GM12878 (cell line): ENCODE data around the gene RNF11. TPM values are rescaled to one million over a fixed set of nuclear protein-coding genes. Genes with fewer than 3 reads are reported as not detected.
A peak's percentile ranks its signal among the peaks of the same experiment; 100 is the strongest.

Experiments
- ATAC-seq: fragments of 200-7000 bp; cut with Tn5 transposase; 3 replicates; pipeline ENCODE4 v1.9.1; 2020; ENCODE audit warnings: mild to moderate bottlenecking, moderate library complexity
- BruUV-seq: library from RNA; stranded (reverse); fragments of 400-500 nt; replicated peaks from 2 replicates; lab custom pipeline; 2021; lab: Mats Ljungman, UMichigan
- CTCF ChIA-PET: fragments of 300-600 bp; sonication (Branson Sonifier 250); formaldehyde crosslinking; extraction: SDS; loops from one replicate; lab custom pipeline; 2021; ENCODE audit warnings: inconsistent platforms; lab: Yijun Ruan, JAX
- POLR2A ChIA-PET: fragments of 350-600 bp; formaldehyde crosslinking; extraction: SDS; loops from one replicate; lab custom pipeline; 2021; ENCODE audit warnings: inconsistent platforms; lab: Charles Lee
- RAD21 ChIA-PET: fragments of 300-600 bp; sonication (Branson Sonifier 250); formaldehyde crosslinking; loops from one replicate; lab custom pipeline; 2023; ENCODE audit warnings: antibody characterized with exemption; ENCODE audit not compliant: unreplicated experiment; lab: Charles Lee
- SMC1A ChIA-PET: fragments of 300-600 bp; sonication (Branson Sonifier 250); formaldehyde crosslinking; loops from one replicate; lab custom pipeline; 2023; ENCODE audit not compliant: unreplicated experiment, uncharacterized antibody; lab: Charles Lee
- DNase-seq: peaks from one replicate; pipeline ENCODE4 v3.0.0-alpha.2; 2011; ENCODE audit warnings: low read depth, low spot score
- FAIRE-seq: peaks from 3 replicates; lab custom pipeline; 2011; peaks lifted over from hg19 to GRCh38; lab: Jason Lieb, UNC
- H2AFZ ChIP-seq: 2 replicates; pipeline ENCODE4 v1.6.0; 2011; ENCODE audit warnings: low read depth, low read length, control low read depth; ENCODE audit not compliant: control insufficient read depth
- H3K27ac ChIP-seq: 2 replicates; pipeline ENCODE4 v1.5.1; 2011; ENCODE audit warnings: control low read depth; ENCODE audit not compliant: control insufficient read depth, insufficient read depth
- H3K27me3 ChIP-seq, 2 experiments: replicated peaks in 1 of 2; 2 replicates each; pipeline versions ENCODE4 v1.6.0 to v1.6.1; 2011; ENCODE audit warnings: low read length in 1 of 2; ENCODE audit not compliant: control insufficient read depth in 2 of 2, insufficient read depth in 2 of 2
- H3K36me3 ChIP-seq, 2 experiments: 2 replicates each; pipeline ENCODE4 v1.5.1; 2011; ENCODE audit warnings: low read length in 1 of 2; ENCODE audit not compliant: control insufficient read depth in 2 of 2, insufficient read depth in 2 of 2
- H3K4me1 ChIP-seq: 2 replicates; pipeline ENCODE4 v1.6.1; 2011; ENCODE audit warnings: mild to moderate bottlenecking, low read length, moderate library complexity, mixed read lengths; ENCODE audit not compliant: control insufficient read depth, insufficient read depth
- H3K4me2 ChIP-seq: 2 replicates; pipeline ENCODE4 v1.6.0; 2011; ENCODE audit warnings: control low read depth; ENCODE audit not compliant: control insufficient read depth, insufficient read depth
- H3K4me3 ChIP-seq: fragments of 200-600 bp; sonication (generic); 2 replicates; pipeline ENCODE4 v1.5.1; 2016
- H3K79me2 ChIP-seq: 2 replicates; pipeline ENCODE4 v1.6.0; 2011; ENCODE audit warnings: low read length; ENCODE audit not compliant: control insufficient read depth, insufficient read depth
- H3K9ac ChIP-seq: 2 replicates; pipeline ENCODE4 v1.8.0; 2011; ENCODE audit warnings: low read length, control low read depth, mixed read lengths; ENCODE audit not compliant: control insufficient read depth, insufficient read depth
- H3K9me3 ChIP-seq: replicated peaks from 3 replicates; pipeline ENCODE4 v1.5.1; 2011; ENCODE audit warnings: mild to moderate bottlenecking, low read length; ENCODE audit not compliant: control insufficient read depth, insufficient read depth
- H4K20me1 ChIP-seq: 2 replicates; pipeline ENCODE4 v1.6.0; 2011; ENCODE audit not compliant: control insufficient read depth, insufficient read depth
- RAD21 ChIP-seq: IDR thresholded peaks from 2 replicates; pipeline ENCODE4 v1.6.1; 2011; ENCODE audit warnings: mild to moderate bottlenecking, low read depth, low read length, moderate library complexity; ENCODE audit not compliant: insufficient read depth
- RUNX3 ChIP-seq: IDR thresholded peaks from 2 replicates; pipeline ENCODE4 v1.6.1; 2012; ENCODE audit warnings: low read length, inconsistent platforms
- SMC3 ChIP-seq: IDR thresholded peaks from 2 replicates; pipeline ENCODE4 v1.6.1; 2011; ENCODE audit warnings: low read length, improper control_type of control experiment, borderline replicate concordance
- YY1 ChIP-seq: IDR thresholded peaks from 2 replicates; pipeline ENCODE4 v1.6.1; 2011; ENCODE audit warnings: low read depth, mild to moderate bottlenecking, low read length
- WGBS: methylation state at CpG from one replicate; pipeline ENCODE4 v1.1.6; 2016; ENCODE audit warnings: low lambda C conversion rate; ENCODE audit not compliant: insufficient replicate concordance, insufficient coverage; ENCODE audit errors: missing lambda C conversion rate; 5-methylcytosine and 5-hydroxymethylcytosine counted together
- in situ Hi-C: fragments of 300-500 bp; cut with MboI; formaldehyde crosslinking; loops from 9 replicates; pipeline ENCODE4 v1.14.3; 2018; ENCODE audit warnings: mixed read lengths
- intact Hi-C: fragments of 100-400 bp; cut with micrococcal nuclease; formaldehyde crosslinking; loops from one replicate; pipeline ENCODE4 v1.14.2; 2022; ENCODE audit not compliant: unreplicated experiment
- polyA plus RNA-seq, 11 experiments: library from polyadenylated mRNA; depleted of rRNA in 4 of 11; unstranded in 6 of 11; stranded (reverse) in 5 of 11; fragments of >200 nt; fragmentation: Nextera tagmentation in 4 of 11; fragmentation: Illumina TruSeq in 1 of 11; extraction: Ambion mirVana in 4 of 11; extraction: Trizol in 1 of 11; gene quantifications; 1 replicate in 1 of 11; 2 replicates in 10 of 11; pipeline versions ENCODE4 v1.2.1 to v1.2.3, GENCODE V29; 2011 to 2016; ENCODE audit warnings: inconsistent platforms in 2 of 11, missing spikeins in 2 of 11, low read depth in 1 of 11
- total RNA-seq, 4 experiments: library from RNA; depleted of rRNA in 3 of 4; stranded (reverse); fragments of >200 nt in 3 of 4; fragmentation: Illumina TruSeq in 1 of 4; extraction: Trizol in 1 of 4; gene quantifications; 2 replicates each; pipeline versions ENCODE4 v1.2.1 to v1.2.3, GENCODE V29; 2013 to 2021
- TF ChIP-seq, protein P1 (sequence below): fragments of 450-650 bp; formaldehyde crosslinking; IDR thresholded peaks from 2 replicates; pipeline ENCODE4 v1.5.0; 2022; ENCODE audit warnings: mild to moderate bottlenecking, missing genetic modification characterization
- TF ChIP-seq, protein P2 (sequence below), 3 experiments: IDR thresholded peaks in 2 of 3; conservative IDR thresholded peaks in 1 of 3; 2 replicates each; pipeline ENCODE4 v1.5.1; 2011; ENCODE audit warnings: low read depth in 3 of 3, low read length in 3 of 3, mild to moderate bottlenecking in 3 of 3, control low read depth in 2 of 3, moderate library complexity in 2 of 3, inconsistent platforms in 1 of 3, mixed read lengths in 1 of 3; ENCODE audit not compliant: control insufficient read depth in 2 of 3, insufficient read depth in 1 of 3; ENCODE audit errors: extremely low read depth in 1 of 3
- TF ChIP-seq, protein P3 (sequence below): IDR thresholded peaks from 2 replicates; pipeline ENCODE4 v1.6.1; 2011; ENCODE audit warnings: low read depth, mild to moderate bottlenecking, low read length, moderate library complexity, borderline replicate concordance; ENCODE audit errors: extremely low read depth

RNF11 gene
- total and polyA plus RNA-seq, 10 of the 15 experiments (the other 5 are each of a cell fraction or from before 2014, with no cell fraction given), result 9.5 to 43.6 (median 32.3) TPM

DNA sequence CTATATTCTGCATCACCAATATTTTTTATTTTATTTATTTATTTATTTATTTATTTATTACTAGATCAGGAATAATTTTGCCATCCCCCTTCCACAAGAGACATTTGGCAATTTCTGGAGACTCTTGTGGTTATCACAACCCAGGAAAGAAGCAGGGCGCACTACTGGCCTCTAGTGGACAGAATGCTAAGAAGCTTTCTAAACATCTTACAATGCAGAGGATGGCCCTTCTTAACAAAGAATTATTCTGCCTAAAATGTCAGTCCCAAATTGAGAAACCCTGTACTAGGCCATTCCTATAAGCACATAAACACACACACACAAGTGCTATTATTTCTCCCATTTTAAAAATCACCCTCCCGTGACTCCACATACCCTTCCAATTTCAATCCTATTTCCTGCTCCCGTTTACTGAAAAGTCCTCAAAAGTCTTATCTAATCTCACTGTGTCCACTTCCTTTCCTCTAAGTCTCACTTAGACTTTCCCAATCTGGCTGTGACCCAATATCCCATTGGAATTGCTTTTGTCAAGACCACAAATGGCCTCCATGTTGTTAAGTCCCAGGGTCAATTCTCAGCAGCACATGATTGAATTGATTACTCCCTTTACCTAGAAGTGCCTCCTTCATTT is 43.7 kb upstream of the RNF11 start:
- in situ Hi-C loops (loop anchor here (5.0 kb wide), 2 partner anchors 320 to 420 kb away; no protein-coding TSS in a partner anchor), intact Hi-C loops (loop anchor here (2.0 kb wide), 1 partner anchor 104 kb away; no protein-coding TSS in a partner anchor)
- no peaks in the 10 kb centered on the region for H3K9me3 ChIP-seq
- CTCF ChIA-PET, result interaction anchor here (0.5 to 7.7 kb wide), 30 partner anchors 15 to 440 kb away, joined by 3 to 220 read pairs (median 4); no protein-coding TSS in a partner anchor
- POLR2A ChIA-PET, result no interaction called here
- no peaks in the 10 kb centered on the region for H3K4me1 ChIP-seq
- H3K79me2 ChIP-seq, result no peaks in the 10 kb centered on the region
- no TSS peak for BruUV-seq
- no peak for DNase-seq
- TF ChIP-seq, protein P1, sequence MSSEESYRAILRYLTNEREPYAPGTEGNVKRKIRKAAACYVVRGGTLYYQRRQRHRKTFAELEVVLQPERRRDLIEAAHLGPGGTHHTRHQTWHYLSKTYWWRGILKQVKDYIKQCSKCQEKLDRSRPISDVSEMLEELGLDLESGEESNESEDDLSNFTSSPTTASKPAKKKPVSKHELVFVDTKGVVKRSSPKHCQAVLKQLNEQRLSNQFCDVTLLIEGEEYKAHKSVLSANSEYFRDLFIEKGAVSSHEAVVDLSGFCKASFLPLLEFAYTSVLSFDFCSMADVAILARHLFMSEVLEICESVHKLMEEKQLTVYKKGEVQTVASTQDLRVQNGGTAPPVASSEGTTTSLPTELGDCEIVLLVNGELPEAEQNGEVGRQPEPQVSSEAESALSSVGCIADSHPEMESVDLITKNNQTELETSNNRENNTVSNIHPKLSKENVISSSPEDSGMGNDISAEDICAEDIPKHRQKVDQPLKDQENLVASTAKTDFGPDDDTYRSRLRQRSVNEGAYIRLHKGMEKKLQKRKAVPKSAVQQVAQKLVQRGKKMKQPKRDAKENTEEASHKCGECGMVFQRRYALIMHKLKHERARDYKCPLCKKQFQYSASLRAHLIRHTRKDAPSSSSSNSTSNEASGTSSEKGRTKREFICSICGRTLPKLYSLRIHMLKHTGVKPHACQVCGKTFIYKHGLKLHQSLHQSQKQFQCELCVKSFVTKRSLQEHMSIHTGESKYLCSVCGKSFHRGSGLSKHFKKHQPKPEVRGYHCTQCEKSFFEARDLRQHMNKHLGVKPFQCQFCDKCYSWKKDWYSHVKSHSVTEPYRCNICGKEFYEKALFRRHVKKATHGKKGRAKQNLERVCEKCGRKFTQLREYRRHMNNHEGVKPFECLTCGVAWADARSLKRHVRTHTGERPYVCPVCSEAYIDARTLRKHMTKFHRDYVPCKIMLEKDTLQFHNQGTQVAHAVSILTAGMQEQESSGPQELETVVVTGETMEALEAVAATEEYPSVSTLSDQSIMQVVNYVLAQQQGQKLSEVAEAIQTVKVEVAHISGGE (CRISPR knock-in tag), result no peak
- TF ChIP-seq YY1 (0 out of 2 replicates have a peak, but pooled peaks have one; percentile 15), SMC3 (peak; percentile 75; the same call in 1 of the 2 replicates), RUNX3 (peak; percentile 73), RAD21 (peak; percentile 89)
- TF ChIP-seq, protein P2, sequence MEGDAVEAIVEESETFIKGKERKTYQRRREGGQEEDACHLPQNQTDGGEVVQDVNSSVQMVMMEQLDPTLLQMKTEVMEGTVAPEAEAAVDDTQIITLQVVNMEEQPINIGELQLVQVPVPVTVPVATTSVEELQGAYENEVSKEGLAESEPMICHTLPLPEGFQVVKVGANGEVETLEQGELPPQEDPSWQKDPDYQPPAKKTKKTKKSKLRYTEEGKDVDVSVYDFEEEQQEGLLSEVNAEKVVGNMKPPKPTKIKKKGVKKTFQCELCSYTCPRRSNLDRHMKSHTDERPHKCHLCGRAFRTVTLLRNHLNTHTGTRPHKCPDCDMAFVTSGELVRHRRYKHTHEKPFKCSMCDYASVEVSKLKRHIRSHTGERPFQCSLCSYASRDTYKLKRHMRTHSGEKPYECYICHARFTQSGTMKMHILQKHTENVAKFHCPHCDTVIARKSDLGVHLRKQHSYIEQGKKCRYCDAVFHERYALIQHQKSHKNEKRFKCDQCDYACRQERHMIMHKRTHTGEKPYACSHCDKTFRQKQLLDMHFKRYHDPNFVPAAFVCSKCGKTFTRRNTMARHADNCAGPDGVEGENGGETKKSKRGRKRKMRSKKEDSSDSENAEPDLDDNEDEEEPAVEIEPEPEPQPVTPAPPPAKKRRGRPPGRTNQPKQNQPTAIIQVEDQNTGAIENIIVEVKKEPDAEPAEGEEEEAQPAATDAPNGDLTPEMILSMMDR (IDR thresholded peaks at IDR 0.05 in 2 of 3, conservative IDR thresholded peaks at IDR 0.05 in 1 of 3; ENCODE audit: control insufficient read depth in 2 of 3, extremely low read depth in 1 of 3, insufficient read depth in 1 of 3, low read depth in 3 of 3, low read length in 3 of 3), result peak; percentile 74 to 90 (median 80)
- TF ChIP-seq, protein P3, sequence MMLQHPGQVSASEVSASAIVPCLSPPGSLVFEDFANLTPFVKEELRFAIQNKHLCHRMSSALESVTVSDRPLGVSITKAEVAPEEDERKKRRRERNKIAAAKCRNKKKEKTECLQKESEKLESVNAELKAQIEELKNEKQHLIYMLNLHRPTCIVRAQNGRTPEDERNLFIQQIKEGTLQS, result no peak
- SMC1A ChIA-PET, result interaction anchor here (0.5 to 5.5 kb wide), 12 partner anchors 13 to 417 kb away, joined by 3 to 58 read pairs (median 4); no protein-coding TSS in a partner anchor
- RAD21 ChIA-PET, result interaction anchor here (0.6 to 6.6 kb wide), 6 partner anchors 104 to 418 kb away, joined by 3 to 68 read pairs (median 28); no protein-coding TSS in a partner anchor
- FAIRE-seq, result no peak
- ATAC-seq, result peak; percentile 78
- H3K4me3 ChIP-seq, result no peak overlapping the region
- H3K4me2 ChIP-seq, result no peak overlapping the region
- H2AFZ ChIP-seq, result no peak overlapping the region
- H3K27ac ChIP-seq, result no peak overlapping the region
- WGBS, result 30% methylated on average over 3 of the region's 3 CpGs
- H3K36me3 ChIP-seq, result no peaks in the 10 kb centered on the region
- no peak overlapping the region for H3K9ac ChIP-seq
- H3K27me3 ChIP-seq, result no peaks in the 10 kb centered on the region
- no peaks in the 10 kb centered on the region for H4K20me1 ChIP-seq
